AG09319 (cell line): ENCODE data around the gene NQO2.

Source experiments
- DNase-seq: peaks from one replicate; pipeline ENCODE4 v3.0.0-alpha.2; 2010; ENCODE audit warnings: low read depth; ENCODE audit errors: extremely low read depth
- CTCF ChIP-seq: IDR thresholded peaks from 2 replicates; pipeline ENCODE4 v1.5.1; 2011; ENCODE audit warnings: low read depth, mild to moderate bottlenecking, inconsistent platforms, low read length, moderate library complexity

Gene NQO2

GRCh38 chr6:3031857-3032640 lies 32.4 kb downstream of the NQO2 start:
- TF ChIP-seq CTCF: no peak
- no peak for DNase-seq

GRCh38 chr6:3032986-3033385 lies 33.3 kb downstream of the NQO2 start:
- DNase-seq: no peak
- no peak for TF ChIP-seq CTCF

GRCh38 chr6:3033652-3034051 lies 34.0 kb downstream of the NQO2 start:
- TF ChIP-seq CTCF: no peak
- no peak for DNase-seq

- TF ChIP-seq CTCF: no peak
- DNase-seq: no peak
Measured at GRCh38 chr6:3035397-3035796, 35.7 kb downstream of the NQO2 start.

- no peak for TF ChIP-seq CTCF
- no peak for DNase-seq
Measured at GRCh38 chr6:3036861-3037637, 37.4 kb downstream of the NQO2 start.

GRCh38 chr6:3037638-3038365 lies 38.1 kb downstream of the NQO2 start:
- no peak for DNase-seq
- TF ChIP-seq CTCF: no peak

- DNase-seq: no peak
Measured at GRCh38 chr6:3039384-3039783, 39.7 kb downstream of the NQO2 start.

More at GRCh38 chr6:3039384-3039783, 39.7 kb downstream of the NQO2 start:
- TF ChIP-seq CTCF: no peak
